ENCODE measurements around the gene CYP2C18. TPM values are rescaled to one million over a fixed set of nuclear protein-coding genes. Genes with fewer than 3 reads are reported as not detected.
"Not testable (repeated sequence)": the region's sequence is repeated elsewhere in the genome, so short reads cannot be mapped to it uniquely, and the experiment has no call there.

The CYP2C18 gene
- total RNA-seq, 6 experiments from 2014 or later: not detected

DNA sequence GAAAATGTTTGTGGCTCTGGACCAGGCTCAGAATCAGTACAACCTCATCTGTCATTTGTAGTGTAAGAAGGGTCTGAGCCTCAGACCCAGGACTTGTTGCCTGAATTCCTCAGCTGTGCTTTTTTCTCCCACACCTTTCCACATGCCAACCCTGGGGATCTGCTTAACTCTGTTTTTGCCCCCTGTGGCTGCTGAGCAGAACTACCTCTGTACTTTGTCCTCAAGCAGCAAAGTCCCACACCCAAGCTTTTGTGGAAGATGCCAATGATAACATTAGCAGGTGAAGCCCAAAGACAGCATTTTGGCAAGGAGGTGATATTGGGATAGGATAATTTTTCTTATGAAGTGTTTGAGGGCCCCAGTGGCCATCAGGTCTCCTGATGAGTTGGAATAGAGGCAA lies 5.8 kb upstream of the CYP2C18 start:
- H3K4me3 Mint-ChIP-seq: no peak overlapping the region
- TF ChIP-seq, protein P1, sequence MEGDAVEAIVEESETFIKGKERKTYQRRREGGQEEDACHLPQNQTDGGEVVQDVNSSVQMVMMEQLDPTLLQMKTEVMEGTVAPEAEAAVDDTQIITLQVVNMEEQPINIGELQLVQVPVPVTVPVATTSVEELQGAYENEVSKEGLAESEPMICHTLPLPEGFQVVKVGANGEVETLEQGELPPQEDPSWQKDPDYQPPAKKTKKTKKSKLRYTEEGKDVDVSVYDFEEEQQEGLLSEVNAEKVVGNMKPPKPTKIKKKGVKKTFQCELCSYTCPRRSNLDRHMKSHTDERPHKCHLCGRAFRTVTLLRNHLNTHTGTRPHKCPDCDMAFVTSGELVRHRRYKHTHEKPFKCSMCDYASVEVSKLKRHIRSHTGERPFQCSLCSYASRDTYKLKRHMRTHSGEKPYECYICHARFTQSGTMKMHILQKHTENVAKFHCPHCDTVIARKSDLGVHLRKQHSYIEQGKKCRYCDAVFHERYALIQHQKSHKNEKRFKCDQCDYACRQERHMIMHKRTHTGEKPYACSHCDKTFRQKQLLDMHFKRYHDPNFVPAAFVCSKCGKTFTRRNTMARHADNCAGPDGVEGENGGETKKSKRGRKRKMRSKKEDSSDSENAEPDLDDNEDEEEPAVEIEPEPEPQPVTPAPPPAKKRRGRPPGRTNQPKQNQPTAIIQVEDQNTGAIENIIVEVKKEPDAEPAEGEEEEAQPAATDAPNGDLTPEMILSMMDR (IDR thresholded peaks at IDR 0.05): no peak
- no peak for DNase-seq
- no peaks in the 10 kb centered on the region for H3K36me3 Mint-ChIP-seq (ENCODE audit: low read depth)
- H3K4me1 Mint-ChIP-seq (ENCODE audit: low read depth): no peaks in the 10 kb centered on the region
- H3K27ac Mint-ChIP-seq: no peak overlapping the region
- no peaks in the 10 kb centered on the region for H3K27me3 Mint-ChIP-seq (ENCODE audit: insufficient read depth)
- peaks cover 10% of the 10 kb centered on the region for H3K9me3 Mint-ChIP-seq

- TF ChIP-seq, protein P1 (IDR thresholded peaks at IDR 0.05): no peak
Measured at GRCh38 chr10:94678475-94678874, 5.1 kb upstream of the CYP2C18 start.

GRCh38 chr10:94680544-94680943 lies 3.0 kb upstream of the CYP2C18 start:
- Mint-ChIP-seq H3K27ac (no peak overlapping the region), H3K4me1 (ENCODE audit: low read depth) (no peaks in the 10 kb centered on the region), H3K9me3 (peaks cover 3% of the 10 kb centered on the region), H3K27me3 (ENCODE audit: insufficient read depth) (no peaks in the 10 kb centered on the region), H3K36me3 (ENCODE audit: low read depth) (no peaks in the 10 kb centered on the region), H3K4me3 (no peak overlapping the region)
- TF ChIP-seq, protein P1 (IDR thresholded peaks at IDR 0.05): no peak
- no peak for DNase-seq

More at GRCh38 chr10:94678475-94678874, 5.1 kb upstream of the CYP2C18 start:
- no peak for DNase-seq
- Mint-ChIP-seq H3K27me3 (ENCODE audit: insufficient read depth) (no peaks in the 10 kb centered on the region), H3K9me3 (peaks cover 10% of the 10 kb centered on the region), H3K4me1 (ENCODE audit: low read depth) (no peaks in the 10 kb centered on the region), H3K27ac (no peak overlapping the region), H3K4me3 (no peak overlapping the region), H3K36me3 (ENCODE audit: low read depth) (no peaks in the 10 kb centered on the region)

DNA sequence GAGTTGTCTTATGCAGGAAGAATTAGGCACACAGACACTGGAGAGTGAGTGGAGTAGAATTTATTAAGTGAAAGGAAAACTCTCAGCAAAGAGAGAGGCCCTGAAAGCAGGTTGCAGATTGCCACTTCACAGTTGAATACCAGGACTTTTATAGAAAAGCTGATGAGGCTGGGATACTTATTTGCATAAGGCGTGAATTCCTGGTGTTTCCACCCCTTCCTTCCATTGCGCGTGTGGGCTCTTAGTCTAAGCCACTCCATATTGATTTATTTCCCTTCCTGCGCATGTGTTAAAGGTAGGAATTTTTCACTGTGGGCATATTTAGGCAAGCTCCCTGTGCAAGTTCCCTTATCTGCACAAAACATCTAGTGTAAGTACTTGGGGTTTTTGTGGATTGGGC lies 893 bp upstream of the CYP2C18 start:
- not testable (repeated sequence) for H3K27ac Mint-ChIP-seq; H3K36me3 Mint-ChIP-seq (ENCODE audit: low read depth); DNase-seq; H3K4me3 Mint-ChIP-seq; H3K9me3 Mint-ChIP-seq; H3K4me1 Mint-ChIP-seq (ENCODE audit: low read depth); H3K27me3 Mint-ChIP-seq (ENCODE audit: insufficient read depth)

DNA sequence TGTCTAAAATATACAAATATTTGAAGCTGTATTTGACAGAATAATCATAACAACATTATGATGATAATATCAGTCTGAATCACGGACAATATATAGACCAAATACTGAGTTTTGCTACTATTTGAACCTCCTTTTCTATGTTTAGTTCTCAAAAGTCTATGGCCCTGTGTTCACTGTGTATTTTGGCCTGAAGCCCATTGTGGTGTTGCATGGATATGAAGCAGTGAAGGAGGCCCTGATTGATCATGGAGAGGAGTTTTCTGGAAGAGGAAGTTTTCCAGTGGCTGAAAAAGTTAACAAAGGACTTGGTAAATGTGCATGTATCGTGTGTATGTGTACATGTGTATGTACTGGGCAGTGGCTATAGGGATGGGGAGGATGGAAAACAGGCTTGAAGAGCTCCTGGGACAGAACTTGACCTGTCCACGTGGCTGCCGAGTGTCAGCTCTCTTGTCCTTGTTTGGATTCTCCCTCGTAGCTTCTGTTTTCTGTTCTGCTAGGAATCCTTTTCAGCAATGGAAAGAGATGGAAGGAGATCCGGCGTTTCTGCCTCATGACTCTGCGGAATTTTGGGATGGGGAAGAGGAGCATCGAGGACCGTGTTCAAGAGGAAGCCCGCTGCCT lies 4.2 kb downstream of the CYP2C18 start:
- Mint-ChIP-seq H3K27me3 (ENCODE audit: insufficient read depth) (0 out of 2 replicates have a peak, but pooled peaks cover 2% of the 10 kb centered on the region), H3K36me3 (ENCODE audit: low read depth) (no peaks in the 10 kb centered on the region), H3K4me3 (no peak overlapping the region), H3K4me1 (ENCODE audit: low read depth) (no peaks in the 10 kb centered on the region), H3K9me3 (peaks cover 16% of the 10 kb centered on the region), H3K27ac (no peak overlapping the region)
- TF ChIP-seq, protein P1 (IDR thresholded peaks at IDR 0.05): no peak
- DNase-seq: no peak

DNA sequence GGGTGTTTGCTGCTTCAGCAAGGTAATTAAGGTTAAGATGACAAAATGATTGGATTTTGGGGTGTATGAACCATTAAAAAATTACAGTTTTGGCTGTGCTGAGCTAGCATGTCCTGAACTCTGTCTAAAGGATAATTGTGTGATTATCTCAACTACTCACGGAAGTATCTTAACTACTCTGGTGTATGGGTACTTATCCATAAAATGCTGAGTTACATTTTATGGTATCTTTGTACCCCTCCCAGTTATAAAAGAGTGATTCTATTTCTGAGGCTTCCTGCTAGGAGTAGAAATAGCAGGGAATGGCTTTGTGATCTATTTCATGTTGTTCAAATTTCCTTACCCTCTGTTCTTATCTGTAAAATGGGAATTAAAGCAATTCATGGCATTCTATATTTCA lies 22.6 kb downstream of the CYP2C18 start:
- Mint-ChIP-seq H3K9me3 (peaks cover 18% of the 10 kb centered on the region), H3K27me3 (ENCODE audit: insufficient read depth) (no peaks in the 10 kb centered on the region), H3K4me1 (ENCODE audit: low read depth) (no peaks in the 10 kb centered on the region), H3K27ac (no peak overlapping the region), H3K4me3 (no peak overlapping the region), H3K36me3 (ENCODE audit: low read depth) (no peaks in the 10 kb centered on the region)
- TF ChIP-seq, protein P1 (IDR thresholded peaks at IDR 0.05): no peak
- no peak for DNase-seq
